SK-N-SH treated with all-trans-retinoic acid at 6 μM for 48 hours (cell line): Measurements from ENCODE around the gene GLYR1.
"Not testable (repeated sequence)": the region's sequence is repeated elsewhere in the genome, so short reads cannot be mapped to it uniquely, and the experiment has no call there.

ENCODE experiments used
- ATAC-seq: fragments of 200-7000 bp; cut with Tn5 transposase; 3 replicates; pipeline ENCODE4 v1.9.1; 2020; ENCODE audit warnings: mild to moderate bottlenecking, moderate library complexity
- ARNTL ChIP-seq: fragments of 450-650 bp; formaldehyde crosslinking; IDR thresholded peaks from 2 replicates; pipeline ENCODE4 v1.5.0; 2020; ENCODE audit warnings: low read depth, mild to moderate bottlenecking, moderate library complexity, borderline replicate concordance
- BACH2 ChIP-seq: fragments of 250-450 bp; sonication (Bioruptor Pico); IDR thresholded peaks from 2 replicates; pipeline ENCODE4 v1.9.0; 2021; ENCODE audit warnings: mild to moderate bottlenecking, borderline replicate concordance
- CSDC2 ChIP-seq: fragments of 250-450 bp; sonication (Bioruptor Pico); IDR thresholded peaks from 2 replicates; pipeline ENCODE4 v1.5.0; 2020; ENCODE audit warnings: mild to moderate bottlenecking, moderate library complexity
- GLIS3 ChIP-seq: fragments of 250-450 bp; sonication (Bioruptor Pico); IDR thresholded peaks from 2 replicates; pipeline ENCODE4 v1.5.0; 2020; ENCODE audit warnings: mild to moderate bottlenecking, moderate library complexity
- ISL1 ChIP-seq: fragments of 250-450 bp; sonication (Bioruptor Pico); IDR thresholded peaks from 2 replicates; pipeline ENCODE4 v2.1.2; 2022; ENCODE audit warnings: mild to moderate bottlenecking, moderate library complexity
- OSR1 ChIP-seq: fragments of 250-450 bp; sonication (Bioruptor Pico); IDR thresholded peaks from 2 replicates; pipeline ENCODE4 v1.8.0; 2022; ENCODE audit warnings: moderate library complexity, mild to moderate bottlenecking, inconsistent platforms
- PATZ1 ChIP-seq: fragments of 250-450 bp; sonication (Bioruptor Pico); IDR thresholded peaks from 2 replicates; pipeline ENCODE4 v1.8.0; 2020; ENCODE audit warnings: mild to moderate bottlenecking, moderate library complexity, borderline replicate concordance
- POU6F1 ChIP-seq: fragments of 250-450 bp; sonication (Bioruptor Pico); IDR thresholded peaks from 2 replicates; pipeline ENCODE4 v1.8.0; 2021; ENCODE audit warnings: low read depth, mild to moderate bottlenecking, moderate library complexity, borderline replicate concordance
- RARB ChIP-seq: fragments of 250-450 bp; sonication (Bioruptor Pico); IDR thresholded peaks from 2 replicates; pipeline ENCODE4 v1.8.0; 2021; ENCODE audit warnings: mild to moderate bottlenecking, moderate library complexity
- SNAI2 ChIP-seq: fragments of 250-450 bp; sonication (Bioruptor Pico); IDR thresholded peaks from 2 replicates; pipeline ENCODE4 v1.5.0; 2020; ENCODE audit warnings: mild to moderate bottlenecking, moderate library complexity
- TCF4 ChIP-seq: fragments of 250-450 bp; sonication (Bioruptor Pico); IDR thresholded peaks from 2 replicates; pipeline ENCODE4 v1.8.0; 2021; ENCODE audit warnings: mild to moderate bottlenecking, moderate library complexity, borderline replicate concordance
- TOX ChIP-seq: fragments of 250-450 bp; sonication (Bioruptor Pico); IDR thresholded peaks from 2 replicates; pipeline ENCODE4 v1.8.0; 2021; ENCODE audit warnings: mild to moderate bottlenecking, moderate library complexity, borderline replicate concordance
- TSHZ2 ChIP-seq: fragments of 250-450 bp; sonication (Bioruptor Pico); IDR thresholded peaks from 2 replicates; pipeline ENCODE4 v1.5.0; 2020; ENCODE audit warnings: mild to moderate bottlenecking, moderate library complexity
- ZC3H10 ChIP-seq: fragments of 250-450 bp; sonication (Bioruptor Pico); IDR thresholded peaks from 2 replicates; pipeline ENCODE4 v1.5.1; 2021; ENCODE audit warnings: mild to moderate bottlenecking, moderate library complexity
- ZFP3 ChIP-seq: fragments of 250-450 bp; sonication (Bioruptor Pico); IDR thresholded peaks from 2 replicates; pipeline ENCODE4 v1.5.0; 2020; ENCODE audit warnings: mild to moderate bottlenecking, moderate library complexity
- ZFP30 ChIP-seq: fragments of 450-650 bp; formaldehyde crosslinking; IDR thresholded peaks from 2 replicates; pipeline ENCODE4 v1.5.0; 2022; ENCODE audit warnings: mild to moderate bottlenecking, moderate library complexity
- ZNF565 ChIP-seq: fragments of 450-650 bp; formaldehyde crosslinking; conservative IDR thresholded peaks from 2 replicates; pipeline ENCODE4 v1.5.0; 2020; ENCODE audit warnings: low read depth, mild to moderate bottlenecking, moderate library complexity
- ZNF70 ChIP-seq: fragments of 450-650 bp; formaldehyde crosslinking; IDR thresholded peaks from 2 replicates; pipeline ENCODE4 v1.5.0; 2020; ENCODE audit warnings: mild to moderate bottlenecking, moderate library complexity
- TF ChIP-seq, protein P1 (sequence below): fragments of 250-450 bp; sonication (Bioruptor Pico); IDR thresholded peaks from 2 replicates; pipeline ENCODE4 v1.5.1; 2020; ENCODE audit warnings: low read depth, mild to moderate bottlenecking, moderate library complexity

Gene GLYR1

GRCh38 chr16:4846901-4847773 lies at the start of gene GLYR1, which contains the start of gene UBN1:
Gene GLYR1 (minus strand): TSS chr16:4847288. CDS start chr16:4847265, 23 bp downstream.
Gene UBN1 (plus strand): TSS chr16:4847481. CDS start chr16:4852918, 5,437 bp downstream.
- ATAC-seq = peak; percentile 95
- TF ChIP-seq GLIS3 (CRISPR knock-in tag) = no peak
- TF ChIP-seq ZNF565 (CRISPR knock-in tag) = no peak
- TF ChIP-seq ZFP3 (CRISPR knock-in tag) = no peak
- no peak for TF ChIP-seq PATZ1 (CRISPR knock-in tag)
- TF ChIP-seq ZFP30 (CRISPR knock-in tag) = no peak
- TF ChIP-seq, protein P1, sequence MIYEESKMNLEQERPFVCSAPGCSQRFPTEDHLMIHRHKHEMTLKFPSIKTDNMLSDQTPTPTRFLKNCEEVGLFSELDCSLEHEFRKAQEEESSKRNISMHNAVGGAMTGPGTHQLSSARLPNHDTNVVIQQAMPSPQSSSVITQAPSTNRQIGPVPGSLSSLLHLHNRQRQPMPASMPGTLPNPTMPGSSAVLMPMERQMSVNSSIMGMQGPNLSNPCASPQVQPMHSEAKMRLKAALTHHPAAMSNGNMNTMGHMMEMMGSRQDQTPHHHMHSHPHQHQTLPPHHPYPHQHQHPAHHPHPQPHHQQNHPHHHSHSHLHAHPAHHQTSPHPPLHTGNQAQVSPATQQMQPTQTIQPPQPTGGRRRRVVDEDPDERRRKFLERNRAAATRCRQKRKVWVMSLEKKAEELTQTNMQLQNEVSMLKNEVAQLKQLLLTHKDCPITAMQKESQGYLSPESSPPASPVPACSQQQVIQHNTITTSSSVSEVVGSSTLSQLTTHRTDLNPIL (CRISPR knock-in tag) = no peak
- no peak for TF ChIP-seq ISL1
- no peak for TF ChIP-seq CSDC2 (CRISPR knock-in tag)

- not testable (repeated sequence) for ATAC-seq
Observed at GRCh38 chr16:4896761-4897160, 49.7 kb upstream of the GLYR1 start.

- TF ChIP-seq POU6F1 (CRISPR knock-in tag) = no peak
- ATAC-seq = no peak
Observed at GRCh38 chr16:4895366-4895765, 48.3 kb upstream of the GLYR1 start.

DNA sequence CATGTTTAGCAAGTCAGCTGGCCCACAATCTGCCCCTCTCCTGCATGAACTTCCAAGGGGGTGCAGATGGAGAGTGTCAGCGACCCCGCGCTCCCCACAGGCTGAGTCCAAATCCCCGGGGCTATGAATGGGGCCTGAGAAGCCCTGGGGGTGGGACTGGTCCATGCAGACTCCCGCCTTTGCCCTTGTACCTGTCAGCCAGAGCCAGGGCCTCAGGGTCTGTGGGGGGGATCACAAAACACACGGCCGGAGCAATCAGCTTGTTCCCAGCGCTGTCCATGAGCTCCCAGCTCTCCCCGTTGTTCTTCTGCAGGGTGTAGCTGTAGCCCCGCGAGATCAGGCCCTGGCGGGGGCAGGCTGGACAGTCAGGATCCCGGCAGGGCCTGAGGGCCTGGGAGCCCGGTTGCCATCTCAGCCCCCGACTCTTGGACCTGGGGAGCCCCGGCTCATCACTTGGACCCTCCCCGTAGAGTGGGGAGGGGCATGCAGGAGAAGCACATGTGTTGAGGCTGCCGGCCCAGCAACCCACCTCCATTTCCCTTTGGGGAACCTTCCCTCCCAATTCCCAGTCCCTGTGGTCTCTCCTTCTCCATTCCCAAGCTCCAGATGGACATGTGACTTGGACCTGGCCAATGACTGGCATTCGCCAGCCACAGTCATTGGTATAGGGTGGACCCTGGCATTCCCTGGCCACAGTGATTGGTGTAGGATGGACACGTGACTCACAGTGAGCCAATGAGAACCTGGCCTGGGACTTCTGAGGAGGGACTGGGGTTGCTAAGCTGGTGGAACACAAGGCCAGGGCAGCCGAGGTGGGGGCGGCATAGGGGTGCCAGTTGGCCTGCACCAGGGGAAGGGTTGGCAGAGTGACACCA lies 47.4 kb upstream of the GLYR1 start:
- ATAC-seq = peak; percentile 41
- TF ChIP-seq POU6F1 (CRISPR knock-in tag) = no peak
- TF ChIP-seq ARNTL (CRISPR knock-in tag) = no peak
- no peak for TF ChIP-seq ZFP3 (CRISPR knock-in tag)
- no peak for TF ChIP-seq TOX
- no peak for TF ChIP-seq ZFP30 (CRISPR knock-in tag)
- TF ChIP-seq OSR1 = no peak
- no peak for TF ChIP-seq TSHZ2 (CRISPR knock-in tag)
- no peak for TF ChIP-seq PATZ1 (CRISPR knock-in tag)
- no peak for TF ChIP-seq SNAI2 (CRISPR knock-in tag)
- TF ChIP-seq TCF4 (CRISPR knock-in tag) = no peak
- TF ChIP-seq ZNF70 (CRISPR knock-in tag) = no peak
- no peak for TF ChIP-seq ZNF565 (CRISPR knock-in tag)
- no peak for TF ChIP-seq BACH2 (CRISPR knock-in tag)
- TF ChIP-seq ZC3H10 (CRISPR knock-in tag) = no peak
- TF ChIP-seq GLIS3 (CRISPR knock-in tag) = no peak
- no peak for TF ChIP-seq RARB (CRISPR knock-in tag)
